AG04449 (cell line): ENCODE results near the gene NOD2.

Experiments used
- CTCF ChIA-PET: fragments of 350-600 bp; formaldehyde crosslinking; extraction: SDS; loops from one replicate; lab custom pipeline; 2021; ENCODE audit warnings: antibody characterized with exemption; lab: Yijun Ruan, JAX
- POLR2A ChIA-PET: fragments of 400-600, 350-600 bp; formaldehyde crosslinking; extraction: SDS; loops from one replicate; lab custom pipeline; 2020; ENCODE audit warnings: antibody characterized with exemption, inconsistent platforms; lab: Yijun Ruan, JAX
- DNase-seq: peaks from one replicate; pipeline ENCODE4 v3.0.0-alpha.2; 2010; ENCODE audit warnings: low read depth, low spot score
- H3K4me3 ChIP-seq: 2 replicates; pipeline ENCODE4 v1.5.1; 2011; ENCODE audit warnings: low read depth, mild to moderate bottlenecking, control low read depth, low read length
- CTCF ChIP-seq: IDR thresholded peaks from one replicate; pipeline ENCODE4 v1.5.1; 2011; ENCODE audit warnings: mild to moderate bottlenecking, moderate library complexity, low read length, control low read depth, inconsistent platforms; ENCODE audit not compliant: insufficient read depth; ENCODE audit errors: missing control alignments

Gene NOD2

GRCh38 chr16:50674831-50675230, 18.6 kb upstream of the NOD2 start:
- no peak for DNase-seq
- POLR2A ChIA-PET: no interaction called here
- TF ChIP-seq CTCF: no peak
- no peak overlapping the region for H3K4me3 ChIP-seq
- CTCF ChIA-PET: interaction anchor here (1.2 to 13.5 kb wide), 3 partner anchors 9 to 650 kb away, joined by 3 to 160 read pairs (median 98); partner anchors contain the start of gene CNEP1R1

- ChIA-PET CTCF (interaction anchor here (1.2 to 13.5 kb wide), 3 partner anchors 10 to 651 kb away, joined by 3 to 160 read pairs (median 98); partner anchors contain the start of gene CNEP1R1), POLR2A (no interaction called here)
- no peak for DNase-seq
- no peak overlapping the region for H3K4me3 ChIP-seq
- TF ChIP-seq CTCF: no peak
Observed at GRCh38 chr16:50675686-50676610, 17.5 kb upstream of the NOD2 start.

GRCh38 chr16:50676684-50677225, 16.7 kb upstream of the NOD2 start:
- no peak for TF ChIP-seq CTCF
- ChIA-PET CTCF (interaction anchor here (0.9 to 10.4 kb wide), 3 partner anchors 11 to 130 kb away, joined by 3 to 98 read pairs (median 3); no protein-coding TSS in a partner anchor), POLR2A (no interaction called here)
- DNase-seq: no peak
- no peak overlapping the region for H3K4me3 ChIP-seq

- ChIA-PET CTCF (interaction anchor here (0.9 to 10.4 kb wide), 3 partner anchors 11 to 129 kb away, joined by 3 to 98 read pairs (median 3); no protein-coding TSS in a partner anchor), POLR2A (no interaction called here)
- H3K4me3 ChIP-seq: no peak overlapping the region
- DNase-seq: no peak
- TF ChIP-seq CTCF: peak; percentile 7
Observed at GRCh38 chr16:50677351-50677750, 16.1 kb upstream of the NOD2 start.

- TF ChIP-seq CTCF: no peak
- POLR2A ChIA-PET: no interaction called here
- CTCF ChIA-PET: interaction anchor here (1.4 to 10.4 kb wide), 2 partner anchors 12 to 17 kb away, joined by 3 to 98 read pairs; no protein-coding TSS in a partner anchor
Observed at GRCh38 chr16:50678531-50678930, 14.9 kb upstream of the NOD2 start.

GRCh38 chr16:50679266-50679665, 14.1 kb upstream of the NOD2 start:
- no peak for TF ChIP-seq CTCF
- ChIA-PET POLR2A (no interaction called here), CTCF (interaction anchor here (1.4 to 10.4 kb wide), 2 partner anchors 13 to 18 kb away, joined by 3 to 98 read pairs; no protein-coding TSS in a partner anchor)
- no peak overlapping the region for H3K4me3 ChIP-seq
- no peak for DNase-seq

More at GRCh38 chr16:50678531-50678930, 14.9 kb upstream of the NOD2 start:
- H3K4me3 ChIP-seq: no peak overlapping the region
- DNase-seq: no peak
